Measurements from ENCODE around the gene TMPRSS4.
A peak's percentile ranks its signal among the peaks of the same experiment; 100 is the strongest.

The TMPRSS4 gene

GRCh38 chr11:118108513-118108912, 31.6 kb downstream of the TMPRSS4 start:
- DNase-seq = no peak

GRCh38 chr11:118109231-118109630, 32.4 kb downstream of the TMPRSS4 start:
- DNase-seq = no peak

DNA sequence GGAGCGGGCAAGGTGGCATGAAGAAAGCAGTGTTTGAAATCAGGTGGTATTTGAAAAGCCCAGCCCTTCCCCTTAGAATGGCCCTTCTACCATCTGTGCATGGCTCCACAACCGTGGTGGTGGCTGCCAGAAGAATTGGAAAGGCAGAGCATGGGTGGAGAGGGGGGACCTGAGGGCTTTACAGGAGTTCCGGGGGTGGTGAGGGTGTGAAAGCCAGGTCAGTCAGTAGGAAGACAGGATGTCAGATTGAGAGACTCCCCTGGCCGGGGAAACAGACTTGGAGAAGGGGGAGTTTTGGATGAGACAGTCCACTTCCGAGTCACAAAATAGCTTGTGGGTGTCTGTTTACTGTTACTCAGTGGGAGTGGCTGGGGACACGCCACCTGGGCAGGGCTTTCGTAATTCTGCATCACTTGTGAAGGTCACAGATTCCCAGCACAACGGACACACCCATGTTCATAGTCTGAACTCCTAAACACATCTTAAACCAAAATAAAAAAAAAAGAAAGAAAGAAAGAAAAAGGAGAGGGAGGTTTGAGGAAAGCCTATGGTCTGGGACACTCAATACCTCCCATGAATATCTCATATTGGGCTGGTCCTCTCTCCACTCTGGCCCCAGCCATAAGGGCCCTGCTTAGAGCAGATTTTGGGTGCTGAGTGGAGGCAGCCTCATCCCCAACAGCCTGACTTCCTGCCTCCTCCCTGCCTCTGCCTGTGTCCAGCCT, 34.3 kb downstream of the TMPRSS4 start:
- no peak for DNase-seq

GRCh38 chr11:118111744-118112035, 34.8 kb downstream of the TMPRSS4 start:
- DNase-seq = no peak

GRCh38 chr11:118112711-118113430, 36.0 kb downstream of the TMPRSS4 start:
- no peak for DNase-seq

DNA sequence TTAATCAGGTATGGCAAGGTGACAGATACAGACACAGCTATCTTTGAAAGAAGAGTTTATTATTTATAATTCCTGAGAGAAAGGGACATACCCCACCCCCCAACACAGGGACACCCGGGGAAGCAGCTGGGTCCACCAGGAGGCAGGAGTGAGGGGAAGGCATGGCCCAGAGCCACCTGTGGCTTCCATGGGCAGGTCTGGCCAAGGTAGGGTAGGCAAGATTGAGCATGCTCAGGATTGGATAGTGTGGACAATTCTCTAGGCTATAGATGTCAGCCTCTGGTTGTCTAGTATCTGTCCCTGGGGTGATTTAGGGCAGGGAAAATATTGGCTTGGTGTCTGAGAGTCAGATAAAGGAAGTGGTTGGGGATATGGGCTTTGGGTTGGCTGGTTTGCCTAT, 37.4 kb downstream of the TMPRSS4 start:
- DNase-seq = no peak

DNA sequence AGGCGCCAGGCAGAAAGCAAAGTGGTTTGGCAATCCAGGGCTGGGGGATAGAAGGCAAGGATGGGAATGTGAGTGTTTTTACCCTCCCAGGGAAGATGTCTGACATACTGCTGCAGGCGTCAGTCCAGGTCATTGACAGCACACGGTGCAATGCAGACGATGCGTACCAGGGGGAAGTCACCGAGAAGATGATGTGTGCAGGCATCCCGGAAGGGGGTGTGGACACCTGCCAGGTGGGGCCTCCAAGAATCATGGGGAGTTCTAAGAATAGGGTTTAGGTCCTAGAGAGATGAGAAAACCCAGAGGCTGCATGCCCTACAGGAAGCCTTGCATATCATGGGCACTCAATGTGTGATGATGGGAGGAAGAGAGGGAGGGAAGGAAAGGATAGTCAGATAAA, 38.2 kb downstream of the TMPRSS4 start:
- peak; percentile 2 for DNase-seq

DNA sequence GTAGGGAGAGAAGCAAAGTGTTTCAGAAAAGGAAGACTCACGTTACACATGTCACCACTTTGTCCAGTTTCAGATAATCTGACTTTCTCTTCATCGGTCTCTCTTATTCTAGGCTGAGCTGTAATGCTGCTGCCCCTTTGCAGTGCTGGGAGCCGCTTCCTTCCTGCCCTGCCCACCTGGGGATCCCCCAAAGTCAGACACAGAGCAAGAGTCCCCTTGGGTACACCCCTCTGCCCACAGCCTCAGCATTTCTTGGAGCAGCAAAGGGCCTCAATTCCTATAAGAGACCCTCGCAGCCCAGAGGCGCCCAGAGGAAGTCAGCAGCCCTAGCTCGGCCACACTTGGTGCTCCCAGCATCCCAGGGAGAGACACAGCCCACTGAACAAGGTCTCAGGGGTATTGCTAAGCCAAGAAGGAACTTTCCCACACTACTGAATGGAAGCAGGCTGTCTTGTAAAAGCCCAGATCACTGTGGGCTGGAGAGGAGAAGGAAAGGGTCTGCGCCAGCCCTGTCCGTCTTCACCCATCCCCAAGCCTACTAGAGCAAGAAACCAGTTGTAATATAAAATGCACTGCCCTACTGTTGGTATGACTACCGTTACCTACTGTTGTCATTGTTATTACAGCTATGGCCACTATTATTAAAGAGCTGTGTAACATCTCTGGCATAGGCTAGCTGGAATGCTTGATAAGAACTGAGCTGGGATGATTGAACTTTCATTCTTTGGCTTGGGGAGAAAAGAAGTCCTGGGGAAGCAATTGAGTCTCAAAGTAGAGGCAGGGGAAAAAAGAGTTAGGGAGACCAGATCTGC, 41.1 kb downstream of the TMPRSS4 start:
- DNase-seq = no peak

GRCh38 chr11:118120793-118121192, 43.9 kb downstream of the TMPRSS4 start:
- DNase-seq = no peak

DNA sequence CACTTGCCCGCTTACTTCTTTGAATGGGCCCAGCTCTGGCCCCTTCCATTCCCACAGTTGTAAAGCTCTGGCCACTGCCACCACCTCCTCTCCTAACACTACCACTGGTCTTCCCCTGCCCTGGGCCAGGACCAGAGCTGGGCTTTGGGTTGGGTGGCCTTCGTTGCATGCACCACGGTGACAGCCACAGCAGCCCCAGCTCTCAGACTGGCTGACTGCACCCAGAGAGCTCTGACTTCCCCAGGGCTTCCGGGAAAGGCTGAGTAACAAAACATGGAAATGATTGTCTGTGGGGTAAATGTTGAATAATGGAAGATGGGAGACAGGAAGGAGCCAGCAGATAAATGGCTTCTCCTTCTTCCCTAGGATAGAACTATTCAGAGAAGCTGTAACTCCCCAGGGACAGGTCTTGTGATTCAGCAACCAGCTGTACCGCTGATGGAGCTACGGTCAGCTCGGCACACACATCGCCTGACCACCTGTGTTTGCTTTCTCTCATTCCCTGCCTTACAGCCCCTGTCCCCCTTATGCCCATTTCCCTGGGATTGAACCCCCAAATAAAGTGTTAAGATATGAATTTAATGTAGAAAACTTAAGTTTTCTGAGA, 48.2 kb downstream of the TMPRSS4 start:
- DNase-seq = no peak

DNA sequence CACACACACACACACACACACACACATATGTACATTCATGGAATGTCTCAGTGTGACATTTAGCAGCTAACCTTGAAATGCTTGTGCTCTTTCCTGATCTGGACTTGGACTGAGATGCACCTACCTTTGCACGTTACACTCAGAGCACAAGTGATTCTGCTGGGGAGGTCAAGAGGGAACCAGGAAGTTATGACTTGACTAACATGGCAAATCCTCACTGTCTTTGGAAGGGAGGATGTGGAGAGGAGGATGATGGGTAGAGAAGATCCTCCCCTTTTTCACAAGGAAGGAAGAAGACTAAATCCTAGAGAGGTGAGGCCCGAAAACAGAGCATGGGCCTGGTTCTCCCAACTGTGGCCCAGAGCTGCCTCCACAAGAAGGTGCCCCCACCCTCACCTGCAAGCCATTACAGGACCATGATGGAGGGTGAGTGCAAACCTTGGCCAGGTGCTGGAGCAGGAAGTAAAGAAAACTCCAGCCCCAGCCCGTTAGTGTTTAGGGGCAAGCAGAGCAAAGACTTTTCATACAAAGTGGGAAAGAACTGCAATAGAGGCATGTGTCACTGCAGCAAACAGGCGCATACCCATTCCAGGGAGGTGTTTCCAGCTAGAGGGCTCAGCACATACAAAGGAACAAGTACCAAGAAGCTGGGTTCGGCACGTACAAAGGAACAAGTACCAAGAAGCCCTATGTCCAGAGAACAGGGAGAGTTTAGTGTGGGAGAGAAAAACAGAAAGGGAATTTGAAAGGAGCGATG, 49.4 kb downstream of the TMPRSS4 start:
- DNase-seq = no peak

- DNase-seq = no peak
Measured at GRCh38 chr11:118128310-118128709, 51.4 kb downstream of the TMPRSS4 start.

DNA sequence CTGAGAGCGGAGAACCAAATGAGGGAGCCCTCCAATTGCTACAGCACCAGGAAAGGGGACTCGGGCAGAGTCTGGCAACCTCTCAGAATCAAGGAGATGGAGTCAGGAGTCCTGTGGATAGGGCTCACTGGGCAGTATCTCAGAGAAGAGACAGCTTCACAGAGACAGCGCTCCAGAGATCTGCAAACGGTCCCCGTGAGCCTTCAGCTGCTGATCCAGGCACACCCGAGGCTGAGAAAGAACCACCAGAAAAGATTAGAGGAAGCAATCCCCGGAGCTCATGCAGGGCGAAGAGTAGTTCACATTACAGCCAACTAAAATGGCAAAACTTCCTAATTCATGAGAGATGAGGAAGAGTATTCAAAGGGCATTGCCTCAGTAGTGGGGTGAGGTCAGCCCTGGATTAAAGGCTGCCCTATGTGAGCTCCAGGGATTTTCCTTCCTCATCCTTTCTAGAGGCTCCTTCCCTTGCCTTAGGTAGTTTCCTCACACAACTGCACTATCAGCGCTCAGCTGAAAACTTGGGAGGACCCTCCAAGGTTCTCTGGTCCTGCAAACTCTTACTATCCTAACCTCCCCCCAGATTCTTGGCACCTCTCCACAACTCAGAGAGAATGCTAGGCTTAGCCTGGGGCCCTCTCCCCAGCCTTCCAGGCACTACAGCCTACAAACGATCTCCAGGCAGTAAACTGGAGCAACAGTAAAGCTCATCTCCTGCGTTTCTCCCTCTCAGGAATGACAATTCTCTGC, 52.0 kb downstream of the TMPRSS4 start:
- no peak for DNase-seq

- no peak for DNase-seq
Measured at GRCh38 chr11:118129471-118130172, 52.7 kb downstream of the TMPRSS4 start.

DNA sequence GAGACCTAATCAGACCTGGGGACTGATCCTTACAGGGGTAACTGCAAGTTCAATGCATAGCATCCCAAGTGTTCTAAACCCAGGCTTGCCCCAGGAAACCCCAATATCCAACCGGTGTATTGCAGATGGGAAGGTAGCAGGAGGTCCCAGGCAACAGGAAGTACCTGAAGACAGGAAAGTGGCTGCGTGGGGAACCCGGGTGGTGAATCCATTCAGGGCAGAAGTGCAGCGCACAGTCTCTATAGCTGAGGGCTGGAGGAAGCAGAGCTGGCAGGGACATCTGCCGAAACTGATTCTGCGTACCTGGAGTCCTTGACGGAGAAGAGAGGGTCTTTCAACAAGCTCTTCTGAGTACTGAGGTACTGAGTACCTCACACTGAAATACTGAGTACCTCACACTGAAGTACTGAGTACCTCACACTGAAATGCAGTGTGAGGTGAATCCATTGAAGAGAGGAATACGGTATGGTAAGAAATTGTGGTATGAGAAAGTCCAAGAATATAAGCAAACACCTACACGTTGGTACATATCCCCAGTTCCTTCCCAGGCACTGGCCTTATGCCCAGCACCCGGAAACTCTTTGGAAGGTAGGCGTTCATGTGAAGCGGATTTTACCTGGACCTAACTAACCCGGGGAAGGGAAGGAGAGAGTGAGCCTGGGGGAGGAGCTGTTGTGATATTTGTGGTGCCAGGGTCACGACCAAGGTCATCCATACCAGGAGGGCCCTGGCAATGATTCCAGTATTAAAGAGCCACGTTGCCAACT, 55.7 kb downstream of the TMPRSS4 start:
- DNase-seq = no peak

- no peak for DNase-seq
Measured at GRCh38 chr11:118133816-118134215, 56.9 kb downstream of the TMPRSS4 start.

DNA sequence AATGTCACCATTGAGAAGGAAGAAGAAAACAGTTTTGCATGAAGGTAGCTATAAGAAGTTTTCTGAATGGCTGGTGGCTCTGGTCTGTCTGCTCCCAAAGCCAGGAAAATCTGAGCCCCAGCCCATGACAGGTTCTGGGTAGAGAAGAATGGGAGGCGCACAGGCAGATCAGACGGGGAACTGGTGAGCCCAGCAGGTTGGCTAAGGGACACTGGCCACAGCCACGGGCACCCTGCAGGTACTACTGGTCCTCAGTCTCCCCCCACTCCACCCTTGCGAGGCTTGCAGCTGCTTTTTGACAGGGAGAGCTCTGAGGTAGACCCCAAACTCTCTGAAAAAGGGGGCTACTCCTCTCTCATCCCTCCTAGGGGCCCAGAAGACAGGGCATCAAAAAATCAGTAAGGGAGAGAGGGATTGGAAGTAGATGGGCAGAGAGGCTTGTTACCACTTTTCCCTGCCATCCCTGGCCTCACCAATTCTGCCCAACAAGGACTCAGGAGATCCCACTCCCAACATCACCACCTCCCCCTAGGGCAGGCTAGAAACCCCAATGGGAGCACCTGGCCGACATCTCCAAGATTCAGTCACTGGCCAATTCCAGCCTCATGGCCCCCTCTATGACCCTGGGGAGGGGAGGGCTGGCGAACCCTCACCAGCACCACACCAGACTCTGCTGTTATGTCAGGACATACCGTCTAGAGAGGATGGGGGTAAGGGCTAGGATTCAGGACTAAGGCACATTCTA, 58.3 kb downstream of the TMPRSS4 start:
- DNase-seq = no peak

DNA sequence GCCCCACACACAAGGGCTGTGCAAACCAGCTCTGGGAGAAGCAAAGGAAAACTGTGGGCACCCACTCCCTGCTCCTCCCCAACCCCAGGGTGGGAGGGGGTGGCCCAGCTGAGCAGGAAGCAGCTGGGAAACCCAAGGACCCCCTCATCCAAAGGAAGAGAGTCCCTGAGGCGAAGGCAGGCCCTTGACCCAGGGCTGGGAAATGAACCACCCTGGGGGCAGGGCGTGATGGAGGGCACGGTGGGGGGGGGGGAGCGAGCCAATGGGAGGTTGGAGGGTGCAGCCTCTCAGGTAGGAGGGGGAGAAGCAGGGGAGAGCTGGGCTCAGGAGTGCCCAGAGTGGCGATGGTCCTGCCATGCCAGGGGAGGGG, 58.9 kb downstream of the TMPRSS4 start:
- no peak for DNase-seq

DNA sequence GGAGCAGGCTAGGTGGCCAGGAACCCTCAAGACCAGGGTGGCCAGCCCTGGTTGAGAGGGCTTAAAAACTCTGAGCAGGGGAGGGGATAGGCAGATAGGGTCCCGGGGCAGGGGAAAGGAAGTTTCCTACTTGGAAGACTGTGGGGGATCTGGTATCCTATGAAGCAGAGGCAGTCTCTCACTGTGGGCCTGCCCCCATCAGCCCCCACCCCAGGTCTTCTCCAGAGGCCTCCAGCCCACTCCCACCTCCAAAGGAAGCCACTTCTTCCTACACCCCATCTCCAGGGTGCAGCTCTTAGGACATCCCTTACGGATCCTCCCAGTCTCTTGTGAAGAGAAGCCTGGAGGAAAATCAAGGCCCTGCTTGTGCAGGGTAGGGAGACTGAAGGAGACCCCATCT, 59.5 kb downstream of the TMPRSS4 start:
- DNase-seq = no peak

- no peak for DNase-seq
Measured at GRCh38 chr11:118136801-118137200, 59.9 kb downstream of the TMPRSS4 start.
